Left forelimb (tissue), 1 donor: ENCODE results near the gene HEATR1.
"Not testable (repeated sequence)": the region's sequence is repeated elsewhere in the genome, so short reads cannot be mapped to it uniquely, and the experiment has no call there.

Experiments
- DNase-seq: peaks from one replicate; pipeline ENCODE4 v3.0.0-alpha.2; 2018; ENCODE audit warnings: low spot score

HEATR1 gene

DNA sequence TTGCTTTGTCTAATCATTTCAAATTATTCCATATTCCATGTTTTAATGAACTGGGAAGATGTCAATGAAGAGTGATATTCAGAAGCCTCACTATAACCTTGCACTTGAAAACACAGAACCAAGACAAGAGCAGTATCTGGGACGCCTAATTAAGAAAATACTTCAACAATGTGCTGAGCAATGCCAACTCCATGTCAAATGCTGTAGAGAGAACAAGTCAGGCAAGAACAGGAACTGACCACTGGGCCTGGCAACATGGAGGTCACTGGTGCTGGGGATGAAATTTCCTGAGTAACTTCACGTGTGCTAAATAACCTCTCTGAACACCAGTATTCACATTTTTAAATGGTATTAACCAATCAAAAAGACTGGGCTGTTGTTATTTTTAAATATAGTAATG, 22.8 kb downstream of the HEATR1 start:
- DNase-seq, result no peak

DNA sequence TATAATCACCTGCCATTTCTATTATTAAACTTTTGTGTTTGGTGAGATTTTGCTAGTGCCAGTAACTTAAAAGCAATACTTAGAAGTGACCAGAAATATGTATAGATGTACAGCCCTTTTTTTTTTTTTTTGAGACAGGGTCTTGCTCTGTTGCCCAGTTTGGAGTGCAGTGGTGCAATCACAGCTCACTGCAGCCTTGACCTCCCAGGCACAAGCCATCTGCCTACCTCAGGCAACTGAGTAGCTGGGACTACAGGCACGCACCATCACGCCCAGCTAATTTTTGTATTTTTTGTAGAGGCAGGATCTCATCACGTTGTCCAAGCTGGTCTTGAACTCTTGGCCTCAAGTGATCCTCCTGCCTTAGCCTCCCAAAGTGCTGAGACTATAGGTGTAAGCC, 23.9 kb downstream of the HEATR1 start:
- DNase-seq, result not testable (repeated sequence)

DNA sequence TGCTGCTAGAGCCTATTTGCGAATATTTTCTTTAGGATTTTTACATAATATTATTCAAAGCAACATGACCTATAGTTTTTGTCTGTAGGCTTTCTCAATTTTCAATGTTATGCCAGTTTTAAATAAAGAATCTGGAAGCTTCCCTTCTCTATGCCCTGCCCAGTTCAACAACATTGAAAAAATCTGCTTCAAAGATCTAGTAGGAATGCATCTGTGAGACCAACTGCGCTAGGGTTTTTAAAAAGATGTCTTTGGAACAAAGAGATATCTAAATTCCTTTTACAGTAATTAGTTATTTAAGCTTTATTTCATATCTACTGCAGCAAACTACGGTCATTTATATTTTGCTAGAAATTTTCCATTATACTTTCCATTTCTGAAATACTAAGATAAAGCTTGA, 25.7 kb downstream of the HEATR1 start:
- DNase-seq, result no peak

DNA sequence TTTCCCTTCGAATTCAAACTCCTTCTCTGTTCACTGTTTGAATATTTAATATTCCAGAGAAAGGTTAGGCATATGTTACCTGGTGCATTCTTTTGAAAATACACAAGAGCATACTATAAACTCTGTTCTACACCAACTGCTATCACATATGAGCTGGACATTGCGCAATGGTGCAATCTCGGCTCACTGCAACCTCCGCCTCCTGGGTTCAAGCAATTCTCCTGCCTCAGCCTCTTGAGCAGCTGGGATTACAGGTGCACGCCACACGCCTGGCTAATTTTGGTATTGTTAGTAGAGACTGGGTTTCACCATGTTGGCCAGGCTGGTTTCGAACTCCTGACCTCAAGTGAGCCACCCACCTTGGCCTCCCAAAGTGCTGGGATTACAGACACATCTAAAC, 27.3 kb downstream of the HEATR1 start:
- not testable (repeated sequence) for DNase-seq

DNA sequence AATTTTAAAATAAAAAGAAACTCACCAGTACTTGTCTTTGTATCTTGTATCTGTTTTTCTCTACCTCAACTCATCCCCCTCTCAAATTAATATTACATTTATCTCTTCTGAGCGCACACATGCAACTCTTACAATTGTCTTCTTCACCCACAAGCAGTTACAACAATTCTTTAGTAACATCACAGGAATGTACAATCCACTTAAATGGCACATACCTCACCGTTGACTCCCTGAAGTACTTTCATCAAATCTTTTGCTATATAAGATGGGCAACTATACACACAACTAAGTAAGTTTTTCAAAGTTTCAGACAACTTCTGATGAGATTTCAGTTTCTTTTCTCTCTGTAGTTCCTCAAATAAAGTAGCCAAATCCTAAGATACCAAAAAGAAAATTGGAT, 28.3 kb downstream of the HEATR1 start:
- no peak for DNase-seq

DNA sequence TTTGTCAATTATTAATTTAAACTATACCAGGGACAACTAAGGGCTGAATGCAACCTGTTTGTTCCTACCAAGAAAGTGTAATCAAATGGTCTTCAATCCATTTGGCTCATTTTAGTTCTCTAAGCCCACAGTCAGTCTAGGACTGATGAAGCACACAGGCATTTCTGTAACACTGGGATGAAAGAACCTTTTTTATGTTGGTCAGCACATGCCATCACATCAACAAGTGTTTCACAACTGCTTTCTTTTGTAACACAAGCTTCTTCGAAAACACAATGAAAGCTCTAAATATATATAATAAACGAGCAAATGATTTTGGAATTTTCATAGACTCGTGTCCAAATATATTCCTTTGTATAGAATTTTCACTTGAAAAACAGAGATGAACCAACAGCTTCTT, 28.8 kb downstream of the HEATR1 start:
- no peak for DNase-seq

DNA sequence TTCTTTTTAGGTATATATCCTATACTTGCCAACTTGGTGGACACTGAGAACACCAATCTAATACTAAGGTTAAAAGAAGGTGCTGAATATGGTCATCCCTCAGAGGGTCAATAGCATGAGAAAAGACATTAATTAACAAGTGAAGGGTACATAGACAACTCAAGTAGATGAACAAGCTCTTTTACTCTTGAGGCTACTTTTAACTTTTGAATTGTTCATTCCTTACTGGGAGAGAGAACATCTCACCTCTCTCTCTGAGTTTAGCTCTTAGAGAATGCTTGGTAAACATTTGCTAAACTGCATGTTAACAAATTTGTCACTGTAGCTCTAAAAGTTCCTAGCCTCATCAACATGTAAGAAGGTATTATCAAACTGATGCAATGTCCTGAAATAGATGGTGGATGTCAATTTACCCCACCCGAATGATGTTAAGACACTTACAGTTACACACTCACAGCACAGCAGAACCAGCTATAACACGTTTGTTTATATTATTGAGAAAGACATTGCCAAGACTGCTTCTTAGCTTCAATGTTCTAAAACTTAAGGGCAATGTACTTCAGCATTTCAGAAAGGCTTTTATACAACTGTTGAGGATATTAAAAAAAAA, 35.9 kb downstream of the HEATR1 start:
- no peak for DNase-seq

DNA sequence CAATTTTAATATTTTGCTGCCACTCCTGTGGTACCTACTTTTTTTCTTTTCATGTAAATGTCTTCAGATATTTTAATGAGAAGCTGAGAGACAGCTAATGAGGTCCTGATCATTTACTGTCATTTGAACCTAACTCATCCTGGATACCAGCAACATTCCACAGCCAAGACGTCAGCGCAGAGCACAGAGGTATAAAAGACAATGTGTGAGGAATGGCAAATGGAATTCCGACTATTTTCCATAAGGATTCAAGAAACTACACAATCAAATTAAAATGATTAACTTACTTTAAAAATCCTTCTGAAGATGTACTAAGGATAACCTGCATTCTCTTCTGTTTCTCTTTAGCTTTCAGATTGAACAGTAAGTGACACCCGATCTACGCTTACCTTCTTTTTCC, 38.8 kb downstream of the HEATR1 start:
- DNase-seq, result no peak

DNA sequence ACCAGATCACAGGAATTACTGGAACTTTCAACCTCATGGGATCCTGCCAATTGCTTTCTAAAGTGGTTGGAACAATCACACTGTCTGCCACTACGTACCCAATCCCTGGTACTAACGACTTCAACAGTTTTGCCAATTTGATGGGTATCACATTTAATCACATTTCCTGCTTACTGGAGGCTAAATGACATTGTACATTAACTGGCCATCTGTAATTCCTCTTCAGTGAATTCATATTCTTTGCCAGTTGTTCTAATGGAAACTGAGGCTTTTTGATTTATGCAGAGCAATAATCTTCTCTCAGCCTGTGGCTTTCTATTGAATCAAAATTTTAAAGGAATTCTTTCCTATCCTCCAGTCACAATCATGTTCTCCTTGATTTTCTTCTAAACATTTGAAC, 42.3 kb downstream of the HEATR1 start:
- no peak for DNase-seq

DNA sequence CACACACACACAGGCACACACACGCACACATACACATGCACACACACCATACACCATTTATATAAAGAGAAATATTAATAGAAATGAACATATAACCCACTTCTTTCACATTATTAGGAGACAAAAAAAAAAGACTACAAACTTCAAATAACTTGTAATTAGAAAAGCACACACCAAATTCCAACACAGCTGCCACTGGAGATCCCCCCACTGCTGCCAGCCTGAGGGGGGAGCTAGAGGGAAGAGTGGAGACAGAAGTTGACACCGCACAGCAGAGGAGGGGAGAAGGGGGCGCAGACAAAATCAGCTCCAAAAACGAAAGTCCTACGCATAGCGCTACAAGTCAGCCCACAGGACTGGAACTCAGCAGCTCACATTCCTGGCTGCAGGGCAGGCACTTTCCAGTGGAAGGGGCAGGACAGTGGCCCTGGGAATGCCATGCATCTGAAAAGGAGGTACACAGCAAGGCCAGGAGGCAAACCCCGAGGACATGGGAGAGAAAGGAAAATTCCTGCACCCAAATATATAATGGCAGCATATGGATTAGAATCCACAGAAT, 44.0 kb downstream of the HEATR1 start:
- no peak for DNase-seq

DNA sequence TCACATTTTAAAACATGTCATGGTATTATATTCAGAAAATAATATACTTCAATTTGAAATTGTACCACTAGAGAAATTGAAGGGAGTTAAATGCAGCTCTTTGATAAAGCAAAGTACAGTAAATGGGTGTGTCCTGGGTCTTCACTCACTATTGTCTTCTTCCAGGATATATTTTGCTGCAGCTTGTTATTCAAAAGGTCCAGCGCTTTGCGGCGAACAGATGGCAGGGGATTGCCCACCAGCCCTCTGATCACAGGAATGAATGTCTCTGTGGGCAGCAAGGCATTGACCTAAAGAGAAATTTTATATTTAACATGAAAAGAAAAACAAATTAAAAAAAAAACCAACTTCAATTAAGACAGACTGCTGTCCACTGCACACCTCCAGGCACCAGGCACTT, 45.5 kb downstream of the HEATR1 start:
- no peak for DNase-seq

DNA sequence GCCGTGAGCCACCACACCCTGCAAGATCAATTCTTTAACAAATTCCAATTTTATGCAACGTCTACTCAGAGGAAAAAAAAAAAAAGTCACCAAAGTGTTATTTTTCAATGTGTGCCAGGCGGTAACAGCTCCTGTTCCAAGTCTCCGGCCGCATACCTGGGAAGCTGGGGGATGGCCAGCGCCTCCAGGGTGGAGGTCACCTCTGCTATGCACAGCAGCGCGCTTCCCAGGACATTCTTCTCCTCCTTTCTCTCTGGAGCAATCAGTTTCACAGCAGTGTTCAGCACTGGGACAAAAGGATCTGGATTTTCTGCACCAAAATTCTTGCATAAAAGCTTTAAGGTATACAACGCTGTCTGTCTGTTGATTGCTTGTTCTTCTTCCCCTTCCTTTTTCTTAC, 46.2 kb downstream of the HEATR1 start:
- no peak for DNase-seq

DNA sequence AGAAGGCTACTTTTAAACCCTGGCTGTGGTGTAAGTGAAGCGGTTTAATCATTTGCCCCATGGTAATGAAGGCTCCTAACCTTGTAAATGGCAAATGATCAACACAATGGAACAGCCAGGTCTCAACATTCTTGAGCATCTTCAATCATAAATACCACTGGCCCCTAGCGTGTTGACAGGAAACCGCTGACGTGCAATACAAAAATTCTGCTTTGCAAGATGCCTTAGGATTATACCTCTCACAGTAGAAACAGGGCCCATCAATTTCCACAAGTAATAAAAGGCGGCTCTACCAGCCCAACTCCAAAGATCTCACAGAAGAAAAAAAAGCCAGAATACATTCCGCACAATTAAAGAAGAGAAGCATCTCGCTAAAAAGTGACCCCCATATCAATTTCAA, 47.7 kb downstream of the HEATR1 start:
- DNase-seq, result no peak

DNA sequence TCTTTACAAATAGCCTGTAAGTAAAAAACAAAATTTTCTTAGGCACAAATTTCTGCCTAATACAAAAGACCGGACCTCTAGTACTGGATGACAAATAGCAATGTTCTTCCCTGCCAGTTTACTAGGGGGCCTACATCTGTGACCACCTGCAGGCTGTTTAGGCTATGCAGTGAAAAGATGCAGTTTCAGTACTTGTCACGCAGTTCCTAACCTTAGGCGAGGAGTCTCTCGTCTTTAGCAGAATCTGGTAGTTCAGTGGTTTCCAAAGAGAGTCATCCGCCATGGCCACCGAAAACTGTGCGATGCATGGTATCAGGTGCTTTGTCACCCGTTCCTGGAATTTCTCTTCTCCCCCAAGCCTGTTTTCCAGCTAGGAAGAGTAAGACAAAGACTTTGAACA, 50.9 kb downstream of the HEATR1 start:
- no peak for DNase-seq

DNA sequence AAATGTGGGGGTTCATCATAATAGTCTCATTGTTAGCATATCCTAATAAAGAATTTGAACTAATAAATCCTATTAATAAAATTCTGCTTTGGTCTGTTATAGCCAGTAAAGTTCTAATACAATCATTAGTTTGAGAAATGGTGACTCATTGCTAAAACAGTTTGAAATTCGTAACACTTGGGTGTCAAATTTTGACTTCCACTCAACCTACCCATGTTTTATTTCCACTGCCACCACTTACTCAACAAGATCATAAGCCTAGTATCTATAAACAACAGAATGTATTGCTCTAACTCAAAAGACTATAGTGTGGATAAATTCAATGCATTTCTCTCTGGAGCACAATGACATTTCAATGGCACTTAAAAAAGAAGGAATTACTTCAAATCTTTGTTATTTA, 51.4 kb downstream of the HEATR1 start:
- no peak for DNase-seq

DNA sequence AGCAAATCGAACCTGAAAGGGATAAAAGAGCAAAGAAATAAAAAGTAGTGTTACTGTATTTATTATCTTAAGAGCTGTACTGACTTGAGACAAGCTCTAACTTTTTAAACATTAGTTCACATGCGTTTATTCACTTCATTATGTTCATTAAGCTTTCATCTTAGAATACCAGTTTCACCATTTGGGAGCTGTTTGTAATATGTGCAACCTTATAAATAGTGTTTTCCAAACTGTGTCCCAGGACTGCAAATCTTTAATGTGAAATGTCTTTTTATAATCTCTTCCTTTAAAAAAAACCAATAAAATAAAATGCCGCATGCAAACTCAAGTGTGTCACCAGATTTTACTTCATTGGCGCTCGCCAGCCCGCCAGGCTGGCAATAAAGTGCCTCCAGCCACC, 52.2 kb downstream of the HEATR1 start:
- DNase-seq, result no peak

DNA sequence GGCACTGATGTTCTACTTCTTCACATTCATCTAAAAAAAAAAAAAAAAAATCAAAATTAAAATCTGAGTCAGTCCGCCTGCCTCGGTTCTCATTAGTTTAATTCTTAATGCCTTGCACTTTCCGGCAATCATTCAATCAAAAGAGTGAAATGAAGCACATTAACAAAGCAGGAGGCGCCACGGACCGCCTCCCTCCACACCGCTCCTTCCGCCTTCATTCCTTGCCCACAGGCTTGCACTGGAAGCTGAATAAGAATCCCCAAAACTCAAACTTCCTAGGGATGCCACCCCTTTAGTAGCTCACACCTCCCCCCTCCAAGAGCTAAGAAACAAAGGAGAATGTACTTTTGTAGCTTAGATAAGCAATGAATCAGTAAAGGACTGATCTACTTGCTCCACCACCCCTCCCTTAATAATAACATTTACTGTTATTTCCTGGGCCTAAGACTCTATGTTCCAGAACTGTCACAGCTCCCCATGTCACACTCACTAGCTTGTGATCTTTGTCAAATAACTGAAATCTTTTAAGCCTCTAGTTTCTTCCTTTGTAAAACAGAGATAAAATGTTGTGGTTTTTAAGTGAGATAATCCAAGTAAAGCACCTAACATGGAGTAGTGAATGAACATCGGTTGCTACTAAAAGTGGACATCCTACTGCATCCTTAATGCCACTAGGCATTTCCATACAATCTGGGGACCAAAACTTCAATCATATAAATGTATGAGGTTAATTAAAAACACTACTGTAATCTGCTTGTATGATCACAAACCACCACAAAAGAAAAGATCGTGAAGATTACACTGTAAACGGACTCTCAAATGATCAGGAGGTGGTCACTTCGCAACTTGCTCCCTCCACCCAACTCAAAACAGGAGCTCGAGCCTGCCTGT, 53.1 kb downstream of the HEATR1 start:
- DNase-seq, result no peak

DNA sequence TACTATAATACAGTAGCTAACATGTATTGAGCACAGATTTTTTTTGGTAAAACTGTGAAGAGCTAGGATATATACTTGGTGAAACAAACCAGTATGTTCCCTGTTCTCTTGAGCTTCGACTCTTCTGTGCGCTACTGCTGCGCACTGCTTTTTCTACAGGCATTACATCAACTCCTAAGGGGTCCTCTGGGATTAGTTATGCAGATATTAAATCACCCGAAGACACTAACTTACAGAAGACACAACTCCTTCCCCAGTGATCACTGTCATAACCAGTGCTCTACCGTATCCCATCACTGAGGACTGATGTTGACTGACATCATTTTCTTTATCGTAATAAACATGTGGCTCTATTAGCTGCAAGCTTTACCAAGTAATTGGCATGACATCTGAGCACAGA, 55.9 kb downstream of the HEATR1 start:
- DNase-seq, result no peak

DNA sequence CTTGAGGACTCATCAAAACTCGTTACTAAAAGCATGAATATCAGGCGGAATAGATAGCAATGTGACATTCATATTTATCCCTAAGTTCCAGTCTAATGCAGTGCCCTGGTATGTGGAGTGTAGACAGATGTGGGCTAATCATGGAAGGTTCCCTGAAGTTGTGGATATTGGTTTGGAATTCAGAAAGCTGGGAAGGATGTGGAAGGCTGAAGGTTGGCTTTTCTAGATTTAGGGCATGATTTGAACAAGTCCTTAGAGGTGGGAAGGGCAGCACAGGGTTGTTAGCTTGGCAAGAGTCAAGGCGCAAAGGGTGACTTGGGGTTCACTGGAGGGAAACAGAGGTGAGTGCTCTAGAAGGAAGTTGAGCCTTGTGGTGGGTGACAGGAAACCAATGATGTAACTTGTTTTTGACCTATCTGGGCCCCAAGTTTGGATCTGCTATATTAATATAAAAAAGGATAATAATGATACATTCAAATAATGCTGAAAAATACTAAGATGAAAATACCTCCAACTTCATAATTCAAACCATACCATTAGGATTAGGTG, 58.6 kb downstream of the HEATR1 start:
- no peak for DNase-seq

DNA sequence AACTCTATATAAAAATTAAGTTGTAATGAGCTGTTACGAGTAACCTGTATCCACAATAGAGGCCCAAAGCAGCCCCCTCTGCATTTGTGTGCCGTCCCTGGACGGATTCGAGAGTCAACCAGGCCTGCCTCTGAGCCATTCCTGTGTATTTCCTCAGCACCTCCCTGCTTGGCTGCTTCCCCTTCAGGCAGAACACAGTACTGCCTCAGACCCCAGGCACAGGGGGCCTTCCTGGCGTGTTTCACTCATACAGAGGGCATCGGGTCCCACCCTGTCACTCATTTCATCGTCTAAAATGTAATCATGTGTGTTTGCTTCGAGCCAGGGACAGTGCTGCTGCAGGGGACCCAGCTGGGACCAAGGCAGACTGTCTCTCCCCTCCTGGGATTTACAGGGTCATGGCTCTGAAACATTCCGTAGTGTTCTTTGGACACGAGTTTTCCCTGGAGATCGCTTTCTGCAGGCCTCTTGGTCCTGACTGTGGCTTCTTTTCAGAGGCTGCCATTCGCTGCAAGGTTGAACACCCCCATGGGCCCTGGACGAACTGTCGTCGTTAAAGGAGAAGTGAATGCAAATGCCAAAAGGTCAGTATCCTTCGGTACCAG, 61.1 kb downstream of the HEATR1 start:
- DNase-seq, result no peak

DNA sequence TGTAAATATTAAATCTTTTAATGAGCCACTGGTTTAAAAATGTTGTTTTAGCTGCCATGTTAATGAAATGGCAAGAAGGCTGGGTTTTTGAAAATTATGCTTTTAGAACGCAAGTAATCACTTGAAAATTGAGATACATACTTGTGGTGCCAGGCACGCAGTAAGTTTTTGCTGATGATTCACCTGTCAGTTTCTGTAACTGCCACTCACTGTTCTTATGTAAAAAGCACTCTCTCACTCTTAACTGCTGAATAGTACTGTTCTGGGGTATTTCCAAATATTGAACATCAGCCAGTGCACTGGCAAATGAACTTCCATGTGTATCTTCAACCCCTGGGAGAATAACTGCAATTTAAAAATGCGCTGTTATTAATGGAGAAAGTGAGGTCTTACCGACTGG, 62.6 kb downstream of the HEATR1 start:
- DNase-seq, result no peak

DNA sequence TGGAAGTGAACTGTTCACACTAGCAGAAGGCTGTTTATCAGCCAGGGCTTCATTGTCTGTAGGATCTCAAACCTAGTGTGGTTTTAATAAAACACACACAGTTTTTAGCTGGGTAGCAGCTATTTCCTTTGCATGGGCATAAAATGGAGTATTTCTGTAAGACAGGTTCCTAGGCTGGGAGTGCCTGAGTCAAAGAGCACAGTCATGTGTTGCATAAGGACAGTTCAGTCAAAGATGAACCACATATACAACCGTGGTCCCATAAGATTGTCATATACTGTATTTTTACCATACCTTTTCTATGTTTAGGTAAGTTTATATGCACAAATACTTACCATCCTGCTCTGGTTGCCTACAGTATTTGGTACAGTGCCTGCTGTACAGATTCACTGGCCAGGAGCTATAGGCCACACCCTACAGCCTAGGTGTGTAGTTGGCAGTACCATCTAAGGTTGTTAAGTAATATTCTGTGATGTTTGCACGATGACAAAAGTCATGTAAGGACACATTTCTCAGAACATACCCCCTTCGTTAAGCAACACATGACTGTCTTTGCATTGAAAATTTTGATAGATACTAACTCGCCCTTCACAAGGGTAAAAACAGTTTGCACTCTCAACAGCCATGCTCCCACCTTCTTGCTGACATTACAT, 63.4 kb downstream of the HEATR1 start:
- DNase-seq, result no peak
